Endothelial cell (in vitro differentiated cells): ENCODE results near the gene C1QTNF12. TPM values are rescaled to one million over a fixed set of nuclear protein-coding genes. Genes with fewer than 3 reads are reported as not detected.

Experiments used
- DNase-seq: peaks from one replicate; pipeline ENCODE4 v3.0.0; 2021; ENCODE audit warnings: low spot score
- H3K27ac Mint-ChIP-seq: one replicate; pipeline ENCODE4 v1.8.0; 2021; ENCODE audit warnings: mixed read lengths, inconsistent platforms; ENCODE audit not compliant: unreplicated experiment
- H3K27me3 Mint-ChIP-seq: one replicate; pipeline ENCODE4 v1.8.0; 2021; ENCODE audit warnings: mild to moderate bottlenecking, moderate library complexity, mixed read lengths, inconsistent platforms; ENCODE audit not compliant: unreplicated experiment
- H3K36me3 Mint-ChIP-seq: one replicate; pipeline ENCODE4 v1.8.0; 2021; ENCODE audit warnings: mild to moderate bottlenecking, low read depth, mixed read lengths, inconsistent platforms; ENCODE audit not compliant: unreplicated experiment
- H3K4me1 Mint-ChIP-seq: one replicate; pipeline ENCODE4 v1.8.0; 2021; ENCODE audit warnings: mild to moderate bottlenecking, mixed read lengths, inconsistent platforms; ENCODE audit not compliant: unreplicated experiment
- H3K4me3 Mint-ChIP-seq: one replicate; pipeline ENCODE4 v1.8.0; 2021; ENCODE audit warnings: mild to moderate bottlenecking, mixed read lengths, inconsistent platforms; ENCODE audit not compliant: unreplicated experiment
- H3K9me3 Mint-ChIP-seq: one replicate; pipeline ENCODE4 v1.8.0; 2021; ENCODE audit warnings: mixed read lengths, inconsistent platforms; ENCODE audit not compliant: unreplicated experiment
- total RNA-seq: library from RNA; stranded (reverse); fragmentation: NEBNext Ultra II Directional; extraction: Animal tissue kit (Norgen Biotek cat#: 25700); gene quantifications from one replicate; pipeline ENCODE4 v1.2.1, GENCODE V29; 2021; ENCODE audit not compliant: unreplicated experiment
- TF ChIP-seq, protein P1 (sequence below): fragments of 200-600 bp; sonication (generic); IDR thresholded peaks from one replicate; pipeline ENCODE4 v1.5.0; 2021; ENCODE audit warnings: antibody characterized with exemption; ENCODE audit not compliant: unreplicated experiment

Gene C1QTNF12
- total RNA-seq, 1 donor from 2014 or later: 0.69 TPM

DNA sequence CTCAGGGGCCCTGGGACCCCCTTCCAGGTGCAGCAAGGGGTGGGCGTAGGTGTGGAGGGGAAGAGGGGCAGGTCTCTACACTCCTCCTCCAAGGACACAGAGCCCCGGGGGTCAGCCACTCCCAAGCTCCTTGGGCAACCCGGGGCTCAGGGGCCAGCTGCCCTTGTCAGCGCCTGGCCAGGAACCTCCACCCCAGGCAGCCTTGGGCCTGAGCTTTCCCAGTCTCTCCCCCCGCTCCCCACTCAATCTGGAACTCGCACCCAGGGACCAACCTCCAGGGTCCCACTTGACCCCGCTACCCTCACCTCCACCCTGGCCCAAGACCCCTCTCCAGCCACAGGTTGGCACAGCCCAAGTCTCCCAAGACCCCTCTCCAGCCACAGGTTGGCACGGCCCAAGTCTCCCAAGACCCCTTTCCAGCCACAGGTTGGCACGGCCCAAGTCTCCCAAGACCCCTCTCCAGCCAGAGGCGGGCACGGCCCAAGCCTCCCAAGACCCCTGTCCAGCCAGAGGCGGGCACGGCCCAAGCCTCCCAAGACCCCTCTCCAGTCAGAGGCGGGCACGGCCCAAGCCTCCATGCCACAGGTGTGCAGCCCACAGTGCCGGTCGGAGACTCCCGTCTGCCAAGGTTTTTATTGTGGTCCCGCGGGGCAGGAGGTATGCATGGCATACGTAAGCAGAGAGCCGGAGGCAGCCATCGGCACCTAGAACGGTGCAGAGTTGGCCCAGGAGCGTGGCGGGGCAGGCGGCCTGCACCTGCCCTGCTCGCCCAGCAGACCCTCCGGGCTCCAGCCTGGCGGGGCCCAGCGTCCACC is 35.6 kb downstream of the C1QTNF12 start:
- DNase-seq: peak; percentile 5
- no peak overlapping the region for H3K27ac Mint-ChIP-seq
- H3K4me1 Mint-ChIP-seq: no peaks in the 10 kb centered on the region
- no peaks in the 10 kb centered on the region for H3K36me3 Mint-ChIP-seq
- TF ChIP-seq, protein P1, sequence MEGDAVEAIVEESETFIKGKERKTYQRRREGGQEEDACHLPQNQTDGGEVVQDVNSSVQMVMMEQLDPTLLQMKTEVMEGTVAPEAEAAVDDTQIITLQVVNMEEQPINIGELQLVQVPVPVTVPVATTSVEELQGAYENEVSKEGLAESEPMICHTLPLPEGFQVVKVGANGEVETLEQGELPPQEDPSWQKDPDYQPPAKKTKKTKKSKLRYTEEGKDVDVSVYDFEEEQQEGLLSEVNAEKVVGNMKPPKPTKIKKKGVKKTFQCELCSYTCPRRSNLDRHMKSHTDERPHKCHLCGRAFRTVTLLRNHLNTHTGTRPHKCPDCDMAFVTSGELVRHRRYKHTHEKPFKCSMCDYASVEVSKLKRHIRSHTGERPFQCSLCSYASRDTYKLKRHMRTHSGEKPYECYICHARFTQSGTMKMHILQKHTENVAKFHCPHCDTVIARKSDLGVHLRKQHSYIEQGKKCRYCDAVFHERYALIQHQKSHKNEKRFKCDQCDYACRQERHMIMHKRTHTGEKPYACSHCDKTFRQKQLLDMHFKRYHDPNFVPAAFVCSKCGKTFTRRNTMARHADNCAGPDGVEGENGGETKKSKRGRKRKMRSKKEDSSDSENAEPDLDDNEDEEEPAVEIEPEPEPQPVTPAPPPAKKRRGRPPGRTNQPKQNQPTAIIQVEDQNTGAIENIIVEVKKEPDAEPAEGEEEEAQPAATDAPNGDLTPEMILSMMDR: no peak
- H3K4me3 Mint-ChIP-seq: no peak overlapping the region
- no peaks in the 10 kb centered on the region for H3K9me3 Mint-ChIP-seq
- H3K27me3 Mint-ChIP-seq: peaks cover 6% of the 10 kb centered on the region

DNA sequence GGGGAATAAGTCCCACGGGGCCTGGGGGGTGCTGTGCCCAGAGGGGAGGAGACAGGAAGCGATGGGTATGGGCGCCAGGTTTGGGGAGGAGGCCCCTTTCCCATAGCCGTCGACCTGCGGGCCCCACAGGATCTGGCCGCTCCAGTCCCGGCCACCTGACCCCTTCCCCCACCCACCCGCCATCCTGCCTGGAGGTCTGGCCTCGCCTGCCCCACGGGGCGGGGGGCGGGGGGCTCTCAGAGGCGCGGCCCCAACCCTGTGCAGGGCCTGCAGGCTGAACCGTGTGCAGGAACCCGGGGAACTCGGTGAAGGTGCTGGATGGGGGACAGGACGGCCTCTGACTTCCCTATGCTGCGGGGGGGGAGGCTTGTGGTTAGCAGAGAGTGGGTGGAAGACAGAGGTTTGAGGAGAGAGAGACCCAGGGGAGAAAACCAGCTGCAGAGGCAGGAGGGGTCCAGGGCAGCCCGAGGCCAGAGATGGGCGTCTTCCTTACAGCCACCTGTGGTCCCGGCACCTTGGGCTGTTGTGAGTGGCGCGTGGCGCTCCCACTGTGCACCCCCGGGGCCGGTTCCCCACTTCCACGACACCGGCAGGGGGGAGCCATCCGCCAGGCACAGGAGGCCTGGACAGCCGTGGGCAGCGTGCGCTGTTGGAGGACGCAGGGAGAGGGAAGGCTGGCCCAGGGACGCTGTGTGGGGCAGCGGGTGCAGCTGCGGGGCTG is 37.6 kb downstream of the C1QTNF12 start:
- DNase-seq: peak; percentile 2
- Mint-ChIP-seq H3K27ac (no peak overlapping the region), H3K36me3 (no peaks in the 10 kb centered on the region)

DNA sequence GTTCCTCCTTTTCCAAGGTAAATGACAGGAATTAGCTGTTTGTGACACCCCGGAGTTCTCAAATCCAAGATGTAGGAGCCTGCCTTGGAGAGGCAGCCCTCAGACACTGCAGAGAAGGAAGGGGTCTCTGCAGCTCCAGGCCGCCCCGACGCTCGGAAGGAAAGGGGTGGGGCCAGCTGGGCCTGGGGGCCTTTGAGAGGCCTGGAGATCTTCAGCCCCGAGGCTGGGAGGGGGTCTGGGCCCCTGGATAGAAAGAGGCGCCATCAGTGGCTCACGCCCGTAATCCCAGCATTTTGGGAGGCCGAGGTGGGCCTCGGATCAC is 39.0 kb downstream of the C1QTNF12 start:
- DNase-seq: no peak
- no peaks in the 10 kb centered on the region for H3K9me3 Mint-ChIP-seq
- H3K27ac Mint-ChIP-seq: no peak overlapping the region
- H3K36me3 Mint-ChIP-seq: no peaks in the 10 kb centered on the region
- H3K27me3 Mint-ChIP-seq: peaks cover 6% of the 10 kb centered on the region
- H3K4me1 Mint-ChIP-seq: no peaks in the 10 kb centered on the region
- TF ChIP-seq, protein P1: no peak
- H3K4me3 Mint-ChIP-seq: no peak overlapping the region

More for the DNA sequence above, 37.6 kb downstream of the C1QTNF12 start:
- Mint-ChIP-seq H3K27me3 (peaks cover 6% of the 10 kb centered on the region), H3K9me3 (no peaks in the 10 kb centered on the region), H3K4me1 (no peaks in the 10 kb centered on the region), H3K4me3 (no peak overlapping the region)
- TF ChIP-seq, protein P1: no peak

- H3K27ac Mint-ChIP-seq: no peak overlapping the region
- peak; percentile 13 for DNase-seq
- H3K36me3 Mint-ChIP-seq: no peaks in the 10 kb centered on the region
- no peak overlapping the region for H3K4me3 Mint-ChIP-seq
- no peaks in the 10 kb centered on the region for H3K4me1 Mint-ChIP-seq
- H3K27me3 Mint-ChIP-seq: peaks cover 6% of the 10 kb centered on the region
- no peaks in the 10 kb centered on the region for H3K9me3 Mint-ChIP-seq
- TF ChIP-seq, protein P1: no peak
These were observed 39.5 kb downstream of the C1QTNF12 start for GRCh38 chr1:1206966-1207531.
